C4-2B (cell line): Measurements from ENCODE around the gene HYOU1.

Experiments used
- ZFX ChIP-seq: fragments of 450-650 bp; IDR thresholded peaks from 2 replicates; pipeline ENCODE4 v1.6.1; 2017
- TF ChIP-seq, protein P1 (sequence below): fragments of 450-650 bp; conservative IDR thresholded peaks from 2 replicates; pipeline ENCODE4 v1.5.1; 2017; ENCODE audit warnings: mild to moderate bottlenecking

DNA sequence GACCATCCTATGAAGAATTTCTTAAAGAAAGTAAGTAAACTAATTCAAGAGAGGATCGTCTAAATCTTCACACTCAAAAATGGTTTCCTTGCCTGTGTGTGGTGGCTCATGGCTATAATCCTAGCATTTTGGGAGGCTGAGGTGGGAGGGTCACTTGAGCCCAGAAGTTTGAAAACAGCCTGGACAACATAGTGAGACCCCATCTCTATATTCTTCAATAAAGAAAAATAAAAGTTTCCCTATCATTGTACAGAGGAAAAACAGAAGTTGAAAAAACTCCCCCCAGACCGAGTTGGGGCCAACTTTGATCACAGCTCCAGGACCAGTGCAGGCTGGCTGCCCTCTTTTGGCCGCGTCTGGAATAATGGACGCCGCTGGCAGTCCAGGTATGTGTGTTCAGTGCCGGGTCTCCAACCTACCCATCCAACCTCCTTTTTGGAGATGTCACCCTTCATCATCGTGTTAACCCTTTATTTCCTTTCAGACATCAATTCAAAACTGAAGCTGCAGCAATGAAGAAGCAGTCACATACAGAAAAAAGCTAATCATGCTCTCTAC lies 41.9 kb downstream of the HYOU1 start:
- TF ChIP-seq, protein P1, sequence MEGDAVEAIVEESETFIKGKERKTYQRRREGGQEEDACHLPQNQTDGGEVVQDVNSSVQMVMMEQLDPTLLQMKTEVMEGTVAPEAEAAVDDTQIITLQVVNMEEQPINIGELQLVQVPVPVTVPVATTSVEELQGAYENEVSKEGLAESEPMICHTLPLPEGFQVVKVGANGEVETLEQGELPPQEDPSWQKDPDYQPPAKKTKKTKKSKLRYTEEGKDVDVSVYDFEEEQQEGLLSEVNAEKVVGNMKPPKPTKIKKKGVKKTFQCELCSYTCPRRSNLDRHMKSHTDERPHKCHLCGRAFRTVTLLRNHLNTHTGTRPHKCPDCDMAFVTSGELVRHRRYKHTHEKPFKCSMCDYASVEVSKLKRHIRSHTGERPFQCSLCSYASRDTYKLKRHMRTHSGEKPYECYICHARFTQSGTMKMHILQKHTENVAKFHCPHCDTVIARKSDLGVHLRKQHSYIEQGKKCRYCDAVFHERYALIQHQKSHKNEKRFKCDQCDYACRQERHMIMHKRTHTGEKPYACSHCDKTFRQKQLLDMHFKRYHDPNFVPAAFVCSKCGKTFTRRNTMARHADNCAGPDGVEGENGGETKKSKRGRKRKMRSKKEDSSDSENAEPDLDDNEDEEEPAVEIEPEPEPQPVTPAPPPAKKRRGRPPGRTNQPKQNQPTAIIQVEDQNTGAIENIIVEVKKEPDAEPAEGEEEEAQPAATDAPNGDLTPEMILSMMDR: no peak; the same call in 1 of the 2 replicates
- TF ChIP-seq ZFX: no peak
